HepG2 (cell line): ENCODE results near the gene LENG1. TPM values are rescaled to one million over a fixed set of nuclear protein-coding genes. Genes with fewer than 3 reads are reported as not detected.
A peak's percentile ranks its signal among the peaks of the same experiment; 100 is the strongest.

Experiments
- KDM4B ChIP-seq: sonication (generic); formaldehyde crosslinking; IDR thresholded peaks from 2 replicates; pipeline ENCODE4 v1.4.0; 2020; ENCODE audit warnings: missing genetic modification reagents
- NFYB ChIP-seq: sonication (generic); formaldehyde crosslinking; IDR thresholded peaks from 2 replicates; pipeline ENCODE4 v1.4.0; 2020; ENCODE audit warnings: missing genetic modification reagents
- NR2F6 ChIP-seq, 2 experiments: IDR thresholded peaks; 2 replicates each; pipeline ENCODE4 v1.6.1; 2016; ENCODE audit warnings: antibody characterized with exemption in 1 of 2, mild to moderate bottlenecking in 1 of 2
- RFXAP ChIP-seq: sonication (generic); formaldehyde crosslinking; IDR thresholded peaks from 2 replicates; pipeline ENCODE4 v1.4.0; 2020; ENCODE audit warnings: missing genetic modification reagents, borderline replicate concordance
- SRF ChIP-seq: IDR thresholded peaks from 2 replicates; pipeline ENCODE4 v1.6.1; 2011; ENCODE audit warnings: mild to moderate bottlenecking, low read depth, low read length, moderate library complexity
- ZNF333 ChIP-seq: sonication (generic); formaldehyde crosslinking; IDR thresholded peaks from 2 replicates; pipeline ENCODE4 v1.4.0; 2020; ENCODE audit warnings: mild to moderate bottlenecking, missing genetic modification reagents, borderline replicate concordance
- ZNF564 ChIP-seq: sonication (generic); formaldehyde crosslinking; IDR thresholded peaks from 2 replicates; pipeline ENCODE4 v1.8.1; 2023; ENCODE audit warnings: mild to moderate bottlenecking, missing genetic modification reagents
- ZNF749 ChIP-seq: sonication (generic); formaldehyde crosslinking; IDR thresholded peaks from 2 replicates; pipeline ENCODE4 v1.8.0; 2022; ENCODE audit warnings: mild to moderate bottlenecking, missing genetic modification reagents, moderate library complexity, borderline replicate concordance
- polyA plus RNA-seq, 8 experiments: library from polyadenylated mRNA; depleted of rRNA in 3 of 8; stranded (reverse) in 7 of 8; unstranded in 1 of 8; fragments of >200 nt; fragmentation: Illumina TruSeq in 4 of 8; extraction: Trizol in 4 of 8; gene quantifications; 2 replicates each; pipeline versions ENCODE4 v1.2.1 to v1.2.3, GENCODE V29; 2011 to 2016; ENCODE audit warnings: low read depth in 4 of 8, missing spikeins in 1 of 8, mixed read lengths in 1 of 8; ENCODE audit not compliant: insufficient read depth in 1 of 8
- total RNA-seq, 5 experiments: library from RNA; depleted of rRNA; stranded (reverse); fragments of >200 nt; fragmentation: Illumina TruSeq; extraction: Trizol; gene quantifications; 2 replicates each; pipeline ENCODE4 v1.2.3, GENCODE V29; 2016; ENCODE audit warnings: low read depth in 1 of 5
- TF ChIP-seq, protein P1 (sequence below): sonication (generic); formaldehyde crosslinking; IDR thresholded peaks from 2 replicates; pipeline ENCODE4 v1.8.1; 2023; ENCODE audit warnings: mild to moderate bottlenecking, missing genetic modification reagents
- TF ChIP-seq, protein P2 (sequence below): sonication (generic); formaldehyde crosslinking; IDR thresholded peaks from 2 replicates; pipeline ENCODE4 v1.8.1; 2023; ENCODE audit warnings: mild to moderate bottlenecking, inconsistent platforms, moderate library complexity, missing genetic modification reagents, borderline replicate concordance
- TF ChIP-seq, protein P3 (sequence below): conservative IDR thresholded peaks from 2 replicates; pipeline ENCODE4 v1.6.1; 2018; ENCODE audit warnings: missing genetic modification reagents
- TF ChIP-seq, protein P4 (sequence below): sonication (generic); formaldehyde crosslinking; IDR thresholded peaks from 2 replicates; pipeline ENCODE4 v1.8.0; 2022; ENCODE audit warnings: mild to moderate bottlenecking, missing genetic modification reagents
- TF ChIP-seq, protein P5 (sequence below): sonication (generic); formaldehyde crosslinking; IDR thresholded peaks from 2 replicates; pipeline ENCODE4 v1.4.0; 2020; ENCODE audit warnings: mild to moderate bottlenecking, missing genetic modification reagents

Gene LENG1
- total and polyA plus RNA-seq, 2 of the 13 experiments (the other 11 are each of a cell fraction or from before 2014, with no cell fraction given) = 1.8 to 3.8 TPM

DNA sequence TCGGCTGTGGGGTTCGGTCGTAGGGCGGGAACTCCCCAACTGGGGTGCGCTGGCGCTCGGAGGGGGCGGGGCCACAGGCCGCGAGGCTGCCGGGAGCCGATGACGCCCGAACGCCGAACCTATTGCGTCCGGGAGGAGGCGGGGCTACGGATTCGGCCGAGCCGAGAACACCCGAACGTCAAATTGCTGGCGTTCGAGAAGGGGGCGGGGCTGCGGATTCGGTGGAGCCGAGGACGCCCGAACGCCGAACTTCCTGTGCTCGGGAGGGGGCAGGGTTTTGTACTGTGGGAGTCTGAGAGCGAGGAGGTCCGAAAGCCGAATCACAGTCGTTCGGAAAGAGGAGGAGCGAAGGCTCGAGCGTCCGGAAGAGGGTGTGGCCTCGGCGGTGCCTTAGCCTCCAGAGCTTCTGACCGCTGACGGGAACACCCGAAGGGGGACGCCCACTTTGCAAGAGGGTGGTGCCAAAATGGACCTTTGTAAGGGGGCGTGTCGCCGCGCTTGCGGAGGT, 31.0 kb upstream of the LENG1 start (continued):
- TF ChIP-seq ZNF333 (CRISPR knock-in tag) (no peak), SRF (no peak), NFYB (CRISPR knock-in tag) (peak; percentile 29; the same call in 1 of the 2 replicates), ZNF564 (CRISPR knock-in tag) (peak; percentile 62; the same call in 1 of the 2 replicates), RFXAP (CRISPR knock-in tag) (no peak), KDM4B (CRISPR knock-in tag) (no peak), NR2F6 (IDR thresholded peaks at IDR 0.05) (no peak), NR2F6 (CRISPR knock-in tag; IDR thresholded peaks at IDR 0.05) (no peak), ZNF749 (no peak)
- TF ChIP-seq, protein P1, sequence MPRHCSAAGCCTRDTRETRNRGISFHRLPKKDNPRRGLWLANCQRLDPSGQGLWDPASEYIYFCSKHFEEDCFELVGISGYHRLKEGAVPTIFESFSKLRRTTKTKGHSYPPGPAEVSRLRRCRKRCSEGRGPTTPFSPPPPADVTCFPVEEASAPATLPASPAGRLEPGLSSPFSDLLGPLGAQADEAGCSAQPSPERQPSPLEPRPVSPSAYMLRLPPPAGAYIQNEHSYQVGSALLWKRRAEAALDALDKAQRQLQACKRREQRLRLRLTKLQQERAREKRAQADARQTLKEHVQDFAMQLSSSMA (CRISPR knock-in tag) = no peak
- TF ChIP-seq, protein P2, sequence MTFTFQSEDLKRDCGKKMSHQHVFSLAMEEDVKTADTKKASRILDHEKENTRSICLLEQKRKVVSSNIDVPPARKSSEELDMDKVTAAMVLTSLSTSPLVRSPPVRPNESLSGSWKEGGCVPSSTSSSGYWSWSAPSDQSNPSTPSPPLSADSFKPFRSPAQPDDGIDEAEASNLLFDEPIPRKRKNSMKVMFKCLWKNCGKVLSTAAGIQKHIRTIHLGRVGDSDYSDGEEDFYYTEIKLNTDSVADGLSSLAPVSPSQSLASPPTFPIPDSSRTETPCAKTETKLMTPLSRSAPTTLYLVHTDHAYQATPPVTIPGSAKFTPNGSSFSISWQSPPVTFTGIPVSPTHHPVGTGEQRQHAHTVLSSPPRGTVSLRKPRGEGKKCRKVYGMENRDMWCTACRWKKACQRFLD (CRISPR knock-in tag) = 0 out of 2 replicates have a peak, but pooled peaks have one; percentile 36
- TF ChIP-seq, protein P3, sequence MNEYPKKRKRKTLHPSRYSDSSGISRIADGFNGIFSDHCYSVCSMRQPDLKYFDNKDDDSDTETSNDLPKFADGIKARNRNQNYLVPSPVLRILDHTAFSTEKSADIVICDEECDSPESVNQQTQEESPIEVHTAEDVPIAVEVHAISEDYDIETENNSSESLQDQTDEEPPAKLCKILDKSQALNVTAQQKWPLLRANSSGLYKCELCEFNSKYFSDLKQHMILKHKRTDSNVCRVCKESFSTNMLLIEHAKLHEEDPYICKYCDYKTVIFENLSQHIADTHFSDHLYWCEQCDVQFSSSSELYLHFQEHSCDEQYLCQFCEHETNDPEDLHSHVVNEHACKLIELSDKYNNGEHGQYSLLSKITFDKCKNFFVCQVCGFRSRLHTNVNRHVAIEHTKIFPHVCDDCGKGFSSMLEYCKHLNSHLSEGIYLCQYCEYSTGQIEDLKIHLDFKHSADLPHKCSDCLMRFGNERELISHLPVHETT (CRISPR knock-in tag) = no peak
- TF ChIP-seq, protein P4, sequence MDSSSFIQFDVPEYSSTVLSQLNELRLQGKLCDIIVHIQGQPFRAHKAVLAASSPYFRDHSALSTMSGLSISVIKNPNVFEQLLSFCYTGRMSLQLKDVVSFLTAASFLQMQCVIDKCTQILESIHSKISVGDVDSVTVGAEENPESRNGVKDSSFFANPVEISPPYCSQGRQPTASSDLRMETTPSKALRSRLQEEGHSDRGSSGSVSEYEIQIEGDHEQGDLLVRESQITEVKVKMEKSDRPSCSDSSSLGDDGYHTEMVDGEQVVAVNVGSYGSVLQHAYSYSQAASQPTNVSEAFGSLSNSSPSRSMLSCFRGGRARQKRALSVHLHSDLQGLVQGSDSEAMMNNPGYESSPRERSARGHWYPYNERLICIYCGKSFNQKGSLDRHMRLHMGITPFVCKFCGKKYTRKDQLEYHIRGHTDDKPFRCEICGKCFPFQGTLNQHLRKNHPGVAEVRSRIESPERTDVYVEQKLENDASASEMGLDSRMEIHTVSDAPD (CRISPR knock-in tag) = no peak
- TF ChIP-seq, protein P5, sequence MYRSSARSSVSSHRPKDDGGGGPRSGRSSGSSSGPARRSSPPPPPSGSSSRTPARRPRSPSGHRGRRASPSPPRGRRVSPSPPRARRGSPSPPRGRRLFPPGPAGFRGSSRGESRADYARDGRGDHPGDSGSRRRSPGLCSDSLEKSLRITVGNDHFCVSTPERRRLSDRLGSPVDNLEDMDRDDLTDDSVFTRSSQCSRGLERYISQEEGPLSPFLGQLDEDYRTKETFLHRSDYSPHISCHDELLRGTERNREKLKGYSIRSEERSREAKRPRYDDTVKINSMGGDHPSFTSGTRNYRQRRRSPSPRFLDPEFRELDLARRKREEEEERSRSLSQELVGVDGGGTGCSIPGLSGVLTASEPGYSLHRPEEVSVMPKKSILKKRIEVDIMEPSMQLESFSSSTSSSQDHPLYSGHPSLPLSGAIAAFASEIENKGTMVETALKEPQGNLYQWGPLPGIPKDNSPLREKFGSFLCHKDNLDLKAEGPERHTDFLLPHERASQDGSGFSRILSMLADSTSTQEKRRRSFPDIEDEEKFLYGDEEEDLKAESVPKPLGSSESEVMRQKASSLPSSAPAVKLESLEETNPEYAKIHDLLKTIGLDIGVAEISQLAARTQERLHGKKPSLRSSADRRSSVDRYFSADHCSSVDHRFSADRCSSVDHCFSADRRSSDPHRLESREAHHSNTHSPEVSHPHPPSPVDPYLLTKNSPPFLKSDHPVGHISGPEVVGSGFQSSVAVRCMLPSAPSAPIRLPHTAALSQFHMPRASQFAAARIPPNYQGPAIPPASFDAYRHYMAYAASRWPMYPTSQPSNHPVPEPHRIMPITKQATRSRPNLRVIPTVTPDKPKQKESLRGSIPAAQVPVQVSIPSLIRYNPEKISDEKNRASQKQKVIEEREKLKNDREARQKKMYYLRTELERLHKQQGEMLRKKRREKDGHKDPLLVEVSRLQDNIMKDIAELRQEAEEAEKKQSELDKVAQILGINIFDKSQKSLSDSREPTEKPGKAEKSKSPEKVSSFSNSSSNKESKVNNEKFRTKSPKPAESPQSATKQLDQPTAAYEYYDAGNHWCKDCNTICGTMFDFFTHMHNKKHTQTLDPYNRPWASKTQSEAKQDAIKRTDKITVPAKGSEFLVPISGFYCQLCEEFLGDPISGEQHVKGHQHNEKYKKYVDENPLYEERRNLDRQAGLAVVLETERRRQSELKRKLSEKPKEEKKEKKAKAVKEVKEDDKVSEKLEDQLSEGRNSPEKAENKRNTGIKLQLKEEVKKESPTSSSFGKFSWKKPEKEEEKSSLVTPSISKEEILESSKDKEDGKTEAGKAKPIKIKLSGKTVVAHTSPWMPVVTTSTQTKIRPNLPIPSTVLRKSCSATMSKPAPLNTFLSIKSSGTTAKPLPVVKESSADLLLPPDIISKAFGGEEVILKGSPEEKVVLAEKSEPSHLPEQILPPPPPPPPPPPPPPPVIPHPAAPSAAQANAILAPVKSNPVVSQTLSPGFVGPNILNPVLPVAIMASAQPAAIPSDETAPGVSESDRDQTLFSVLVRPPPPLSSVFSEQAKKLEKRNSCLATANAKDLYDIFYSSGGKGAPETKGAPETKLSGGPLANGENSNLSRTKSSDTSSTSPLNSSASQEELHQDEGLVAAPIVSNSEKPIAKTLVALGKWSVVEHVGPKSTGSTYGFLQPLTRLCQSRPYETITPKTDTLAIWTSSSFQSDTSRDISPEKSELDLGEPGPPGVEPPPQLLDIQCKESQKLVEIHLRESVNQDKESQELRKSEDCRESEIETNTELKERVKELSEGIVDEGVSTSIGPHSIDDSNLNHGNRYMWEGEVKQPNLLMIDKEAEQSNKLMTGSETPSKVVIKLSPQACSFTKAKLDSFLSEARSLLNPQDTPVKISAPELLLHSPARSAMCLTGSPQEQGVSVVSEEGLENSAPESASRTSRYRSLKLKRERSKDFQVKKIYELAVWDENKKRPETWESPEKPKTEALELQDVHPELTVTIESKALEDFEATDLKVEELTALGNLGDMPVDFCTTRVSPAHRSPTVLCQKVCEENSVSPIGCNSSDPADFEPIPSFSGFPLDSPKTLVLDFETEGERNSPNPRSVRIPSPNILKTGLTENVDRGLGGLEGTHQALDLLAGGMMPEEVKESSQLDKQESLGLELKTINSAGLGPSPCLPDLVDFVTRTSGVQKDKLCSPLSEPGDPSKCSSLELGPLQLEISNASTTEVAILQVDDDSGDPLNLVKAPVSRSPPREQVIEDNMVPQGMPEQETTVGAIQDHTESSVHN (CRISPR knock-in tag) = no peak
